OCI-LY7 (cell line): ENCODE measurements around the gene FOXM1. TPM values are rescaled to one million over a fixed set of nuclear protein-coding genes. Genes with fewer than 3 reads are reported as not detected.

Experiments used
- BruUV-seq: library from RNA; stranded (reverse); fragments of 400-500 nt; replicated peaks from 2 replicates; lab custom pipeline; 2021; lab: Mats Ljungman, UMichigan
- CTCF ChIA-PET: fragments of 300-600 bp; sonication (Branson Sonifier 250); formaldehyde crosslinking; loops from one replicate; lab custom pipeline; 2022; ENCODE audit warnings: antibody characterized with exemption; ENCODE audit not compliant: unreplicated experiment; lab: Charles Lee
- POLR2A ChIA-PET: fragments of 300-600 bp; sonication (Branson Sonifier 250); formaldehyde crosslinking; loops from one replicate; lab custom pipeline; 2022; ENCODE audit warnings: antibody characterized with exemption; lab: Charles Lee
- DNase-seq: peaks from one replicate; pipeline ENCODE4 v3.0.0-alpha.2; 2015; ENCODE audit warnings: low spot score
- H2AFZ ChIP-seq: fragments of 200-600 bp; sonication (generic), shearing (Covaris generic); 2 replicates; pipeline ENCODE4 v1.6.1; 2014; ENCODE audit warnings: mild to moderate bottlenecking, antibody characterized with exemption, low read length, moderate library complexity
- H3K27ac ChIP-seq: fragments of 200-600 bp; sonication (generic); 2 replicates; pipeline ENCODE4 v1.5.1; 2014; ENCODE audit warnings: mixed run types, low read depth, mild to moderate bottlenecking, moderate library complexity, low read length, inconsistent platforms; ENCODE audit not compliant: poor library complexity, severe bottlenecking
- H3K36me3 ChIP-seq: fragments of 200-600 bp; sonication (generic); 2 replicates; pipeline ENCODE4 v1.6.1; 2014; ENCODE audit warnings: mild to moderate bottlenecking, antibody characterized with exemption, low read length, moderate library complexity, mixed read lengths; ENCODE audit not compliant: insufficient read depth
- H3K4me1 ChIP-seq: fragments of 200-600 bp; sonication (generic); 2 replicates; pipeline ENCODE4 v1.5.1; 2014; ENCODE audit warnings: mild to moderate bottlenecking, low read length; ENCODE audit not compliant: insufficient read depth, poor library complexity, severe bottlenecking
- H3K4me2 ChIP-seq: fragments of 200-600 bp; sonication (generic); 2 replicates; pipeline ENCODE4 v1.6.1; 2014; ENCODE audit warnings: mild to moderate bottlenecking, low read length
- H3K4me3 ChIP-seq: fragments of 200-600 bp; sonication (generic); 2 replicates; pipeline ENCODE4 v1.5.1; 2014; ENCODE audit warnings: mild to moderate bottlenecking, low read depth, low read length; ENCODE audit not compliant: poor library complexity, severe bottlenecking
- H3K79me2 ChIP-seq: fragments of 200-600 bp; sonication (generic); 2 replicates; pipeline ENCODE4 v1.6.1; 2016; ENCODE audit warnings: low read depth, mild to moderate bottlenecking, low read length, moderate library complexity, mixed read lengths; ENCODE audit not compliant: insufficient read depth
- H3K9me2 ChIP-seq: fragments of 200-600 bp; sonication (generic); 2 replicates; pipeline ENCODE4 v1.6.1; 2016; ENCODE audit warnings: mild to moderate bottlenecking, low read length, mixed read lengths; ENCODE audit not compliant: insufficient read depth
- H3K9me3 ChIP-seq: fragments of 200-600 bp; sonication (generic); 2 replicates; pipeline ENCODE4 v1.6.1; 2014; ENCODE audit warnings: mild to moderate bottlenecking, mixed run types, low read length, mixed read lengths
- H4K20me1 ChIP-seq: fragments of 200-600 bp; sonication (generic); 2 replicates; pipeline ENCODE4 v1.6.1; 2014; ENCODE audit warnings: mild to moderate bottlenecking, antibody characterized with exemption, low read length, moderate library complexity, mixed read lengths; ENCODE audit not compliant: insufficient read depth
- EZH2phosphoT487 ChIP-seq: fragments of 200-600 bp; sonication (generic); IDR thresholded peaks from 2 replicates; pipeline ENCODE4 v1.6.1; 2018; ENCODE audit warnings: low read depth, borderline replicate concordance, mild to moderate bottlenecking, mixed run types, antibody characterized with exemption, low read length, moderate library complexity, mixed read lengths
- intact Hi-C: fragments of 100-400 bp; cut with micrococcal nuclease; formaldehyde crosslinking; loops from one replicate; pipeline ENCODE4 v1.10.0; 2022; ENCODE audit not compliant: unreplicated experiment
- total RNA-seq, 2 experiments: library from RNA; depleted of rRNA in 1 of 2; stranded (reverse); fragments of >200 nt in 1 of 2; shearing (Covaris generic) in 1 of 2; gene quantifications; 2 replicates each; pipeline ENCODE4 v1.2.3, GENCODE V29; 2014 to 2022
- TF ChIP-seq, protein P1 (sequence below): fragments of 200-600 bp; sonication (generic); conservative IDR thresholded peaks from 2 replicates; pipeline ENCODE4 v1.5.1; 2014; ENCODE audit warnings: mild to moderate bottlenecking, antibody characterized with exemption, low read length, moderate library complexity, mixed read lengths

The FOXM1 gene
- total RNA-seq, 2 experiments from 2014 or later, result 109 to 173 TPM

DNA sequence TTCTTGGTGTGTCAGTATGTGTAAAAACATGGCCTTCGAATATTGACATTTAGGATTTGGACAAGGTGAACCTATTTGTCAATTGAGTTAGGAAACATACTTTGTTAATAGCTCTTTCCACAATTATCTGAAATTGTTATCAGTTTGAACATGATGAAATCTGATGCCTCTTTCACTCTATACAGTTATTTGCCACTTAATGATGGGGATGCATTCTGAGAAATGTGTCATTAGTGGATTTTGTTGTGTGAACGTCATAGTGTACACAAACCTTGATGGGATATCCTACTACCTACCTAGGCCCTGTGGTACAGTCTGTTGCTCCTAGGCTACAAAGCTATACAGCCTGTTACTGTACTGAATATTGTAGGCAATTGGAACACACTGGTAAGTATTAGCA, 18.5 kb upstream of the FOXM1 start:
- Histone ChIP-seq H3K9me2 (no peaks in the 10 kb centered on the region), H3K27ac (no peak overlapping the region), H3K36me3 (no peaks in the 10 kb centered on the region), H3K4me3 (no peak overlapping the region), H4K20me1 (no peaks in the 10 kb centered on the region), H3K9me3 (no peaks in the 10 kb centered on the region), H3K4me1 (no peaks in the 10 kb centered on the region), H3K79me2 (no peaks in the 10 kb centered on the region; the same call in 1 of the 2 replicates), H3K4me2 (no peak overlapping the region), H2AFZ (no peak overlapping the region)
- intact Hi-C loops, result no loop called here
- DNase-seq, result no peak
- TF ChIP-seq EZH2phosphoT487, result no peak
- TF ChIP-seq, protein P1, sequence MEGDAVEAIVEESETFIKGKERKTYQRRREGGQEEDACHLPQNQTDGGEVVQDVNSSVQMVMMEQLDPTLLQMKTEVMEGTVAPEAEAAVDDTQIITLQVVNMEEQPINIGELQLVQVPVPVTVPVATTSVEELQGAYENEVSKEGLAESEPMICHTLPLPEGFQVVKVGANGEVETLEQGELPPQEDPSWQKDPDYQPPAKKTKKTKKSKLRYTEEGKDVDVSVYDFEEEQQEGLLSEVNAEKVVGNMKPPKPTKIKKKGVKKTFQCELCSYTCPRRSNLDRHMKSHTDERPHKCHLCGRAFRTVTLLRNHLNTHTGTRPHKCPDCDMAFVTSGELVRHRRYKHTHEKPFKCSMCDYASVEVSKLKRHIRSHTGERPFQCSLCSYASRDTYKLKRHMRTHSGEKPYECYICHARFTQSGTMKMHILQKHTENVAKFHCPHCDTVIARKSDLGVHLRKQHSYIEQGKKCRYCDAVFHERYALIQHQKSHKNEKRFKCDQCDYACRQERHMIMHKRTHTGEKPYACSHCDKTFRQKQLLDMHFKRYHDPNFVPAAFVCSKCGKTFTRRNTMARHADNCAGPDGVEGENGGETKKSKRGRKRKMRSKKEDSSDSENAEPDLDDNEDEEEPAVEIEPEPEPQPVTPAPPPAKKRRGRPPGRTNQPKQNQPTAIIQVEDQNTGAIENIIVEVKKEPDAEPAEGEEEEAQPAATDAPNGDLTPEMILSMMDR, result no peak
- ChIA-PET CTCF (no interaction called here), POLR2A (interaction anchor here (1.4 kb wide), 1 partner anchor 37 kb away, joined by 3 read pairs; no protein-coding TSS in a partner anchor)
- BruUV-seq, result no TSS peak

- no peaks in the 10 kb centered on the region; the same call in 1 of the 2 replicates for H3K79me2 ChIP-seq
- H3K9me3 ChIP-seq, result no peaks in the 10 kb centered on the region
- TF ChIP-seq EZH2phosphoT487, result no peak
- TF ChIP-seq, protein P1, result no peak
- no peak overlapping the region for H3K27ac ChIP-seq
- H3K36me3 ChIP-seq, result no peaks in the 10 kb centered on the region
- intact Hi-C loops, result no loop called here
- no peak overlapping the region for H2AFZ ChIP-seq
- H3K4me2 ChIP-seq, result no peak overlapping the region
- H3K4me1 ChIP-seq, result peaks cover 5% of the 10 kb centered on the region
- H3K4me3 ChIP-seq, result no peak overlapping the region
- POLR2A ChIA-PET, result interaction anchor here (1.4 kb wide), 1 partner anchor 38 kb away, joined by 3 read pairs; no protein-coding TSS in a partner anchor
- BruUV-seq, result no TSS peak
- no peaks in the 10 kb centered on the region for H3K9me2 ChIP-seq
- DNase-seq, result no peak
- H4K20me1 ChIP-seq, result no peaks in the 10 kb centered on the region
- CTCF ChIA-PET, result no interaction called here
Measured at GRCh38 chr12:2895051-2895451, 18.1 kb upstream of the FOXM1 start.

DNA sequence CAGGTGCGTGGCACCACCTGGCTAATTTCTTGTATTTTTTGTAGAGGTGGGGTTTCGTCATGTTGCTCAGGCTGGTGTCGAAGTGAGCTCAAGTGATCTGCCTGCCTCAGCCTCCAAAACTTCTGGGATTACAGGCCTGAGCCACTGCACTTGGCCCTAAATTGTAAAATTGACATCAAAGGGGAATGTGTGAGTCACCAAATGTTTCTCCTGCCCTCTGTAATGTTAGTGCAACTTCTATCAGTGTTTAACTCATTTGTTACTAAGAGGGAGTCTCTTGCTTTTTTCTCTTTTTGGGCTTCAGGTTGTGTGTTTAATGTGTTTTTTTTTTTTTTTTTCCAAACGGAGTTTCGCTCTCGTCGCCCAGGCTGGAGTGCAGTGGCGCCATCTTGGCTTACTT, 16.0 kb upstream of the FOXM1 start:
- no peaks in the 10 kb centered on the region for H3K9me3 ChIP-seq
- no peak for DNase-seq
- H3K36me3 ChIP-seq, result peaks cover 18% of the 10 kb centered on the region
- no peak overlapping the region for H3K4me3 ChIP-seq
- H3K4me1 ChIP-seq, result peaks cover 6% of the 10 kb centered on the region
- H3K79me2 ChIP-seq, result no peaks in the 10 kb centered on the region; the same call in 1 of the 2 replicates
- no peaks in the 10 kb centered on the region for H4K20me1 ChIP-seq
- H2AFZ ChIP-seq, result no peak overlapping the region
- POLR2A ChIA-PET, result no interaction called here
- BruUV-seq, result no TSS peak
- no peak overlapping the region for H3K27ac ChIP-seq
- no peak overlapping the region for H3K4me2 ChIP-seq
- intact Hi-C loops, result loop anchor here (5.0 kb wide), 1 partner anchor 49 kb away; no protein-coding TSS in a partner anchor
- TF ChIP-seq, protein P1, result no peak
- TF ChIP-seq EZH2phosphoT487, result no peak
- H3K9me2 ChIP-seq, result no peaks in the 10 kb centered on the region
- CTCF ChIA-PET, result no interaction called here
